LHCN-M2 (cell line): ENCODE measurements around the gene CRIP3. TPM values are rescaled to one million over a fixed set of nuclear protein-coding genes. Genes with fewer than 3 reads are reported as not detected.
"Not testable (repeated sequence)": the region's sequence is repeated elsewhere in the genome, so short reads cannot be mapped to it uniquely, and the experiment has no call there.

Experiments
- DNase-seq: peaks from one replicate; pipeline ENCODE4 v3.0.0-alpha.2; 2012; ENCODE audit warnings: low read depth
- polyA plus RNA-seq: library from polyadenylated mRNA; unstranded; fragments of >200 nt; gene quantifications from one replicate; pipeline ENCODE4 v1.2.1, GENCODE V29; 2012; ENCODE audit warnings: missing spikeins
- total RNA-seq: library from RNA; depleted of rRNA; stranded (reverse); fragments of >200 nt; gene quantifications from 2 replicates; pipeline ENCODE4 v1.2.3, GENCODE V29; 2014; rRNA removed

The CRIP3 gene
- not detected in 2 replicates for total RNA-seq
- polyA plus RNA-seq = not detected

GRCh38 chr6:43308101-43308989 is at the start of gene CRIP3:
Gene CRIP3, minus strand, starts transcription at chr6:43308826. Its CDS starts 34 bp downstream, at chr6:43308792.
- DNase-seq = peak; percentile 45

GRCh38 chr6:43355862-43356590 is 47.4 kb upstream of the CRIP3 start:
- no peak for DNase-seq

- not testable (repeated sequence) for DNase-seq
Observed at GRCh38 chr6:43351951-43352350, 43.3 kb upstream of the CRIP3 start.

- DNase-seq = no peak
Observed at GRCh38 chr6:43347444-43347843, 38.8 kb upstream of the CRIP3 start.

- no peak for DNase-seq
Observed at GRCh38 chr6:43347021-43347420, 38.4 kb upstream of the CRIP3 start.

GRCh38 chr6:43346243-43346642 is 37.6 kb upstream of the CRIP3 start:
- DNase-seq = not testable (repeated sequence)

GRCh38 chr6:43339168-43339567 is 30.5 kb upstream of the CRIP3 start:
- DNase-seq = no peak

GRCh38 chr6:43338243-43338642 is 29.6 kb upstream of the CRIP3 start:
- no peak for DNase-seq

GRCh38 chr6:43336382-43336781 is 27.8 kb upstream of the CRIP3 start:
- DNase-seq = no peak

GRCh38 chr6:43335469-43335868 is 26.8 kb upstream of the CRIP3 start:
- no peak for DNase-seq

- peak; percentile 85 for DNase-seq
Observed at GRCh38 chr6:43334466-43335095, 26.0 kb upstream of the CRIP3 start.

- DNase-seq = no peak
Observed at GRCh38 chr6:43331891-43332290, 23.3 kb upstream of the CRIP3 start.

- DNase-seq = no peak
Observed at GRCh38 chr6:43331470-43331869, 22.8 kb upstream of the CRIP3 start.

GRCh38 chr6:43328528-43328927 is 19.9 kb upstream of the CRIP3 start:
- DNase-seq = no peak

- DNase-seq = no peak
Observed at GRCh38 chr6:43325876-43326275, 17.2 kb upstream of the CRIP3 start.

- DNase-seq = no peak
Observed at GRCh38 chr6:43318011-43318410, 9.4 kb upstream of the CRIP3 start.

GRCh38 chr6:43313813-43314212 is 5.2 kb upstream of the CRIP3 start:
- no peak for DNase-seq

GRCh38 chr6:43311666-43312065 is 3.0 kb upstream of the CRIP3 start:
- DNase-seq = no peak

- no peak for DNase-seq
Observed at GRCh38 chr6:43310624-43311023, 2.0 kb upstream of the CRIP3 start.

- DNase-seq = no peak
Observed at GRCh38 chr6:43310134-43310533, 1.5 kb upstream of the CRIP3 start.

GRCh38 chr6:43308990-43309477 is 408 bp upstream of the CRIP3 start:
- DNase-seq = no peak
